OCI-LY1 (cell line): ENCODE data around the gene POLR2C.

Experiments
- EZH2 ChIP-seq: fragments of 200-600 bp; sonication (generic), shearing (Covaris generic); IDR thresholded peaks from 2 replicates; pipeline ENCODE4 v1.8.0; 2017; ENCODE audit warnings: borderline replicate concordance, mixed run types, mild to moderate bottlenecking, antibody characterized with exemption, low read length, moderate library complexity, mixed read lengths
- TF ChIP-seq, protein P1 (sequence below): fragments of 200-600 bp; sonication (generic), shearing (Covaris generic); IDR thresholded peaks from 2 replicates; pipeline ENCODE4 v1.5.1; 2017; ENCODE audit warnings: mild to moderate bottlenecking, antibody characterized with exemption, low read length, moderate library complexity, mixed read lengths

DNA sequence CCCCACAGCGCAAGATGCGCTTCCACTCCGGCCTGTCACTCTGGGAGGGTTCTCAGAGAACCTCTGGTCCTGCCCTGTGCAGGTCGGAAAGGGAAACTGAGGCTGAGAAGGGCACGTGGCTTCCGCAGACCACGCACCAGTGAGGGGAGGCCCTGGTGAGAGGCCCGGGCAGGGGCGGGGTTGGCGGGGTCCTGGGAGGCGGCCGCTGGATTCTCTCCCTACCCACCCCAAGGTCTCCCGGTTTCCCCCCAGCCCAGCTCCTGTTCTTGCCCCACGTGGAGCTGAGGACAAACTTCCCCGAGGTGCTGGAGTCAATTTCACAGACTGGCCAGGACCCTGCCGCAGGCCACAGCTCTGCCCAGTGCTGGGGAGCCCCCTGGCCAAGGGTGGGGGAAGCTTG is 46.4 kb upstream of the POLR2C start:
- TF ChIP-seq, protein P1, sequence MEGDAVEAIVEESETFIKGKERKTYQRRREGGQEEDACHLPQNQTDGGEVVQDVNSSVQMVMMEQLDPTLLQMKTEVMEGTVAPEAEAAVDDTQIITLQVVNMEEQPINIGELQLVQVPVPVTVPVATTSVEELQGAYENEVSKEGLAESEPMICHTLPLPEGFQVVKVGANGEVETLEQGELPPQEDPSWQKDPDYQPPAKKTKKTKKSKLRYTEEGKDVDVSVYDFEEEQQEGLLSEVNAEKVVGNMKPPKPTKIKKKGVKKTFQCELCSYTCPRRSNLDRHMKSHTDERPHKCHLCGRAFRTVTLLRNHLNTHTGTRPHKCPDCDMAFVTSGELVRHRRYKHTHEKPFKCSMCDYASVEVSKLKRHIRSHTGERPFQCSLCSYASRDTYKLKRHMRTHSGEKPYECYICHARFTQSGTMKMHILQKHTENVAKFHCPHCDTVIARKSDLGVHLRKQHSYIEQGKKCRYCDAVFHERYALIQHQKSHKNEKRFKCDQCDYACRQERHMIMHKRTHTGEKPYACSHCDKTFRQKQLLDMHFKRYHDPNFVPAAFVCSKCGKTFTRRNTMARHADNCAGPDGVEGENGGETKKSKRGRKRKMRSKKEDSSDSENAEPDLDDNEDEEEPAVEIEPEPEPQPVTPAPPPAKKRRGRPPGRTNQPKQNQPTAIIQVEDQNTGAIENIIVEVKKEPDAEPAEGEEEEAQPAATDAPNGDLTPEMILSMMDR = no peak
- no peak for TF ChIP-seq EZH2
